Measurements from ENCODE around the gene ZNF665.

- TF ChIP-seq, protein P1, sequence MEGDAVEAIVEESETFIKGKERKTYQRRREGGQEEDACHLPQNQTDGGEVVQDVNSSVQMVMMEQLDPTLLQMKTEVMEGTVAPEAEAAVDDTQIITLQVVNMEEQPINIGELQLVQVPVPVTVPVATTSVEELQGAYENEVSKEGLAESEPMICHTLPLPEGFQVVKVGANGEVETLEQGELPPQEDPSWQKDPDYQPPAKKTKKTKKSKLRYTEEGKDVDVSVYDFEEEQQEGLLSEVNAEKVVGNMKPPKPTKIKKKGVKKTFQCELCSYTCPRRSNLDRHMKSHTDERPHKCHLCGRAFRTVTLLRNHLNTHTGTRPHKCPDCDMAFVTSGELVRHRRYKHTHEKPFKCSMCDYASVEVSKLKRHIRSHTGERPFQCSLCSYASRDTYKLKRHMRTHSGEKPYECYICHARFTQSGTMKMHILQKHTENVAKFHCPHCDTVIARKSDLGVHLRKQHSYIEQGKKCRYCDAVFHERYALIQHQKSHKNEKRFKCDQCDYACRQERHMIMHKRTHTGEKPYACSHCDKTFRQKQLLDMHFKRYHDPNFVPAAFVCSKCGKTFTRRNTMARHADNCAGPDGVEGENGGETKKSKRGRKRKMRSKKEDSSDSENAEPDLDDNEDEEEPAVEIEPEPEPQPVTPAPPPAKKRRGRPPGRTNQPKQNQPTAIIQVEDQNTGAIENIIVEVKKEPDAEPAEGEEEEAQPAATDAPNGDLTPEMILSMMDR (conservative IDR thresholded peaks at IDR 0.05; ENCODE audit: low read depth, low read length) = no peak
- no peak for TF ChIP-seq EZH2phosphoT487 (IDR thresholded peaks at IDR 0.05; ENCODE audit: borderline replicate concordance, low read length)
Observed at GRCh38 chr19:53131727-53132126, 61.4 kb downstream of the ZNF665 start.
